ENCODE data around the gene LTBR.

The LTBR gene

GRCh38 chr12:6340032-6340638 is 43.8 kb upstream of the LTBR start:
- Histone ChIP-seq H3K4me3 (ENCODE audit: low read depth, low read length) (peak overlapping the region; percentile 71), H3K27ac (ENCODE audit: extremely low read depth, low read depth, low read length) (peak overlapping the region; percentile 84), H3K9me3 (ENCODE audit: control insufficient read depth, insufficient read depth, low read depth, low read length) (no peaks in the 10 kb centered on the region), H3K4me1 (ENCODE audit: control insufficient read depth, insufficient read depth, low read length) (peaks cover 28% of the 10 kb centered on the region), H3K36me3 (ENCODE audit: control insufficient read depth in 2 of 2, insufficient read depth in 1 of 2, low read length in 2 of 2) (peaks cover 0 to 9% of the 10 kb centered on the region in 2 experiments; a peak in 1 of 3 replicates)
- ChIA-PET CTCF (interaction anchor here (0.9 to 1.2 kb wide), 4 partner anchors 13 to 125 kb away, joined by 3 to 4 read pairs (median 3); no protein-coding TSS in a partner anchor), POLR2A (interaction anchor here (0.5 to 2.6 kb wide), 5 partner anchors 11 to 225 kb away, joined by 3 to 16 read pairs (median 6); partner anchors contain the start of genes GAPDH and VAMP1)
- TF ChIP-seq ZBTB20 (tag by site-specific recombination; IDR thresholded peaks at IDR 0.05) (peak; percentile 11; the same call in 1 of the 2 replicates), EGR2 (tag by site-specific recombination; IDR thresholded peaks at IDR 0.05; ENCODE audit: low read depth) (peak; percentile 93), ZNF391 (tag by site-specific recombination; IDR thresholded peaks at IDR 0.05; ENCODE audit: borderline replicate concordance, low read depth) (0 out of 2 replicates have a peak, but pooled peaks have one; percentile 21), ATF2 (tag by site-specific recombination; IDR thresholded peaks at IDR 0.05; ENCODE audit: low read depth) (peak; percentile 6; the same call in 1 of the 2 replicates), ZNF664 (tag by site-specific recombination; IDR thresholded peaks at IDR 0.05) (no peak), ZNF366 (tag by site-specific recombination; conservative IDR thresholded peaks at IDR 0.05) (peak; percentile 85), ZNF202 (tag by site-specific recombination; IDR thresholded peaks at IDR 0.05; ENCODE audit: borderline replicate concordance) (no peak), CTCF (tag by site-specific recombination; IDR thresholded peaks at IDR 0.05) (no peak), PATZ1 (tag by site-specific recombination; IDR thresholded peaks at IDR 0.05) (peak; percentile 70), ELK4 (IDR thresholded peaks at IDR 0.05; ENCODE audit: borderline replicate concordance, low read depth, low read length) (no peak), ZFHX2 (tag by site-specific recombination; conservative IDR thresholded peaks at IDR 0.05) (peak; percentile 90), ZNF792 (tag by site-specific recombination; IDR thresholded peaks at IDR 0.05) (no peak), GFI1B (tag by site-specific recombination; IDR thresholded peaks at IDR 0.05) (0 out of 2 replicates have a peak, but pooled peaks have one; percentile 54), ZBTB7A (tag by site-specific recombination; IDR thresholded peaks at IDR 0.05; ENCODE audit: low read depth) (0 out of 2 replicates have a peak, but pooled peaks have one; percentile 8), ZBTB6 (tag by site-specific recombination; IDR thresholded peaks at IDR 0.05) (no peak), ZNF768 (tag by site-specific recombination; IDR thresholded peaks at IDR 0.05) (no peak), SP7 (tag by site-specific recombination; IDR thresholded peaks at IDR 0.05) (peak; percentile 81), SP2 (tag by site-specific recombination; IDR thresholded peaks at IDR 0.05) (peak; percentile 73), GLIS1 (tag by site-specific recombination; IDR thresholded peaks at IDR 0.05) (peak; percentile 14; the same call in 1 of the 2 replicates), KLF9 (tag by site-specific recombination; IDR thresholded peaks at IDR 0.05; ENCODE audit: low read depth) (0 out of 2 replicates have a peak, but pooled peaks have one; percentile 8), HIC1 (tag by site-specific recombination; IDR thresholded peaks at IDR 0.05) (peak; percentile 29; the same call in 1 of the 2 replicates), ZEB2 (tag by site-specific recombination; IDR thresholded peaks at IDR 0.05) (peak; percentile 31; the same call in 1 of the 2 replicates), ZNF621 (tag by site-specific recombination; IDR thresholded peaks at IDR 0.05) (no peak), ZNF341 (tag by site-specific recombination; IDR thresholded peaks at IDR 0.05; ENCODE audit: low read depth) (peak; percentile 73), OSR2 (tag by site-specific recombination; IDR thresholded peaks at IDR 0.05) (peak; percentile 84), ZNF600 (tag by site-specific recombination; IDR thresholded peaks at IDR 0.05) (peak; percentile 68), ZNF10 (tag by site-specific recombination; IDR thresholded peaks at IDR 0.05) (0 out of 2 replicates have a peak, but pooled peaks have one; percentile 12), ZNF223 (tag by site-specific recombination; IDR thresholded peaks at IDR 0.05) (no peak)
